HEK293 (cell line): ENCODE data around the gene SVOPL.

Experiments used
- CTCF ChIA-PET: fragments of 350-600 bp; formaldehyde crosslinking; extraction: SDS; loops from one replicate; lab custom pipeline; 2021; ENCODE audit warnings: antibody characterized with exemption; lab: Yijun Ruan, JAX
- POLR2A ChIA-PET: fragments of 300-600 bp; formaldehyde crosslinking; extraction: SDS; loops from one replicate; lab custom pipeline; 2020; ENCODE audit warnings: antibody characterized with exemption, inconsistent platforms; lab: Yijun Ruan, JAX
- H3K27ac ChIP-seq: fragments of 200-500 bp; sonication (Bioruptor generic); 2 replicates; pipeline ENCODE4 v1.5.1; 2014; ENCODE audit warnings: low read depth, low read length, control low read depth, inconsistent platforms; ENCODE audit errors: extremely low read depth
- H3K36me3 ChIP-seq, 2 experiments: fragments of 200-500 bp in 1 of 2; sonication (Bioruptor generic) in 1 of 2; 1 replicate in 1 of 2; 2 replicates in 1 of 2; pipeline ENCODE4 v1.5.1; 2014 to 2017; ENCODE audit warnings: inconsistent platforms in 2 of 2, low read length in 2 of 2; ENCODE audit not compliant: control insufficient read depth in 2 of 2, insufficient read depth in 1 of 2
- H3K4me1 ChIP-seq: fragments of 200-500 bp; sonication (Bioruptor generic); 2 replicates; pipeline ENCODE4 v1.5.1; 2014; ENCODE audit warnings: mild to moderate bottlenecking, low read length, inconsistent platforms; ENCODE audit not compliant: control insufficient read depth, insufficient read depth
- H3K4me3 ChIP-seq: 2 replicates; pipeline ENCODE4 v1.5.1; 2011; ENCODE audit warnings: low read depth, mild to moderate bottlenecking, control low read depth, low read length, moderate library complexity
- H3K9me3 ChIP-seq: fragments of 200-500 bp; sonication (Bioruptor generic); 2 replicates; pipeline ENCODE4 v1.5.1; 2014; ENCODE audit warnings: low read depth, low read length, inconsistent platforms; ENCODE audit not compliant: control insufficient read depth, insufficient read depth
- BCL11B ChIP-seq: fragments of 450-650 bp; formaldehyde crosslinking; IDR thresholded peaks from 2 replicates; pipeline ENCODE4 v1.5.1; 2016; ENCODE audit warnings: low read depth, missing biosample characterization, missing genetic modification characterization
- GLI4 ChIP-seq: fragments of 450-650 bp; formaldehyde crosslinking; IDR thresholded peaks from 2 replicates; pipeline ENCODE4 v1.5.1; 2016; ENCODE audit warnings: missing biosample characterization, missing genetic modification characterization
- INSM2 ChIP-seq: fragments of 450-650 bp; formaldehyde crosslinking; IDR thresholded peaks from 2 replicates; pipeline ENCODE4 v1.5.1; 2016; ENCODE audit warnings: missing biosample characterization, missing genetic modification characterization
- WT1 ChIP-seq: fragments of 450-650 bp; formaldehyde crosslinking; IDR thresholded peaks from 2 replicates; pipeline ENCODE4 v1.5.1; 2016; ENCODE audit warnings: missing biosample characterization, missing genetic modification characterization
- YY2 ChIP-seq: fragments of 450-650 bp; formaldehyde crosslinking; IDR thresholded peaks from 2 replicates; pipeline ENCODE4 v1.5.1; 2016; ENCODE audit warnings: missing biosample characterization, missing genetic modification characterization
- ZBTB10 ChIP-seq: fragments of 450-650 bp; formaldehyde crosslinking; IDR thresholded peaks from 2 replicates; pipeline ENCODE4 v1.5.1; 2016; ENCODE audit warnings: missing biosample characterization, missing genetic modification characterization
- ZBTB20 ChIP-seq: fragments of 450-650 bp; formaldehyde crosslinking; IDR thresholded peaks from 2 replicates; pipeline ENCODE4 v1.5.1; 2016; ENCODE audit warnings: missing biosample characterization, missing genetic modification characterization
- ZFP3 ChIP-seq: fragments of 450-650 bp; formaldehyde crosslinking; IDR thresholded peaks from 2 replicates; pipeline ENCODE4 v1.5.1; 2016; ENCODE audit warnings: low read depth, missing biosample characterization, missing genetic modification characterization
- ZNF132 ChIP-seq: fragments of 450-650 bp; formaldehyde crosslinking; IDR thresholded peaks from 2 replicates; pipeline ENCODE4 v1.5.1; 2017; ENCODE audit warnings: missing biosample characterization, missing genetic modification characterization, borderline replicate concordance
- ZNF155 ChIP-seq: fragments of 450-650 bp; formaldehyde crosslinking; IDR thresholded peaks from 2 replicates; pipeline ENCODE4 v1.5.1; 2016; ENCODE audit warnings: missing biosample characterization, missing genetic modification characterization
- ZNF211 ChIP-seq: fragments of 450-650 bp; formaldehyde crosslinking; IDR thresholded peaks from 2 replicates; pipeline ENCODE4 v1.5.1; 2016; ENCODE audit warnings: low read depth, missing biosample characterization, missing genetic modification characterization
- ZNF214 ChIP-seq: fragments of 450-650 bp; formaldehyde crosslinking; IDR thresholded peaks from 2 replicates; pipeline ENCODE4 v1.5.1; 2017; ENCODE audit warnings: missing biosample characterization, mild to moderate bottlenecking, missing genetic modification characterization, borderline replicate concordance
- ZNF266 ChIP-seq: fragments of 450-650 bp; formaldehyde crosslinking; IDR thresholded peaks from 2 replicates; pipeline ENCODE4 v1.5.1; 2016; ENCODE audit warnings: missing biosample characterization, missing genetic modification characterization, low read depth
- ZNF571 ChIP-seq: fragments of 450-650 bp; formaldehyde crosslinking; IDR thresholded peaks from 2 replicates; pipeline ENCODE4 v1.5.0; 2017; ENCODE audit warnings: missing biosample characterization, missing genetic modification characterization
- ZNF600 ChIP-seq: fragments of 450-650 bp; formaldehyde crosslinking; IDR thresholded peaks from 2 replicates; pipeline ENCODE4 v1.5.1; 2016; ENCODE audit warnings: missing biosample characterization, missing genetic modification characterization

SVOPL gene

GRCh38 chr7:138610671-138611170 is 90.4 kb downstream of the SVOPL start:
- H3K27ac ChIP-seq = no peak overlapping the region
- POLR2A ChIA-PET = no interaction called here
- CTCF ChIA-PET = no interaction called here

GRCh38 chr7:138608275-138608674 is 92.9 kb downstream of the SVOPL start:
- Histone ChIP-seq H3K4me1 (no peaks in the 10 kb centered on the region), H3K9me3 (no peaks in the 10 kb centered on the region), H3K36me3 (no peaks in the 10 kb centered on the region), H3K27ac (no peak overlapping the region), H3K4me3 (no peak overlapping the region)
- TF ChIP-seq ZNF155 (no peak), YY2 (tag by site-specific recombination) (no peak), ZNF600 (tag by site-specific recombination) (no peak), ZBTB10 (tag by site-specific recombination) (no peak), ZBTB20 (tag by site-specific recombination) (no peak), ZFP3 (tag by site-specific recombination) (no peak), GLI4 (no peak), ZNF571 (tag by site-specific recombination) (no peak), ZNF266 (no peak), ZNF214 (tag by site-specific recombination) (no peak), ZNF211 (tag by site-specific recombination) (no peak)
- POLR2A ChIA-PET = no interaction called here
- CTCF ChIA-PET = no interaction called here

More at GRCh38 chr7:138610671-138611170, 90.4 kb downstream of the SVOPL start:
- TF ChIP-seq BCL11B (tag by site-specific recombination) = no peak
- TF ChIP-seq ZNF132 (tag by site-specific recombination) = no peak
- no peaks in the 10 kb centered on the region for H3K36me3 ChIP-seq
- no peaks in the 10 kb centered on the region for H3K4me1 ChIP-seq
- H3K4me3 ChIP-seq = no peak overlapping the region
- H3K9me3 ChIP-seq = no peaks in the 10 kb centered on the region

- POLR2A ChIA-PET = interaction anchor here (0.6 kb wide), 1 partner anchor 930 kb away, joined by 3 read pairs; no protein-coding TSS in a partner anchor
- Histone ChIP-seq H3K36me3 (no peaks in the 10 kb centered on the region), H3K4me3 (no peak overlapping the region), H3K27ac (no peak overlapping the region), H3K9me3 (no peaks in the 10 kb centered on the region), H3K4me1 (no peaks in the 10 kb centered on the region)
- TF ChIP-seq WT1 (no peak), INSM2 (tag by site-specific recombination) (no peak)
- CTCF ChIA-PET = no interaction called here
Observed at GRCh38 chr7:138607216-138608126, 93.7 kb downstream of the SVOPL start.
